ENCODE measurements around the gene RAB11FIP4. TPM values are rescaled to one million over a fixed set of nuclear protein-coding genes. Genes with fewer than 3 reads are reported as not detected.

The RAB11FIP4 gene
- total and polyA plus RNA-seq, 9 of the 15 experiments (the other 6 are each of a cell fraction or from before 2014, with no cell fraction given) = 0.62 to 16.6 (median 8.9) TPM

DNA sequence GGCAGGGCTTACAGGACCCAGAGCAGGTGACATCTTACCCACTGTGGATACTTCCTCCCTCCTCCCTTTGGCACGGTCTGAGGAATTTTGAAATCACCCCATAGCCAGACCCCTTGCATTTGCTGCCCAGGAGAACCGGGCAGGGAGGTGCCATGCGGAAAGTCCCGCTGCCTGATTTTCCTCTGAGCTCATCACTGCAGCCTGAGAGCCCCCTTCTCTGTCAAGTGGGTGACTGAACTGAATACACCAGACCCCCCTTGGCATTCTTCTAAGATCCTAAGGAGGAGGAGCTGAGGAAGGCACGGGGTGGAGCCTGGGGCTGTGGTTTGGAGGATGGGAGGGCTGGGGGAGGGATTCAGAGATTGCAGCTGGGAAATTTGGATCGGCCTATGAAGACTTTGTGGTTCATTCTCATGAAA, 173.4 kb downstream of the RAB11FIP4 start:
- Histone ChIP-seq H3K27me3 (ENCODE audit: control insufficient read depth in 2 of 2, insufficient read depth in 2 of 2, low read length in 2 of 2) (peaks cover 36 to 51% of the 10 kb centered on the region in 2 experiments), H3K9ac (ENCODE audit: insufficient read depth in 1 of 2, low read depth in 2 of 2, low read length in 2 of 2) (no peak overlapping the region), H3K36me3 (ENCODE audit: control insufficient read depth, insufficient read depth, low read length) (no peaks in the 10 kb centered on the region), H4K20me1 (replicated peaks; ENCODE audit: control insufficient read depth, insufficient read depth, low read length) (no peaks in the 10 kb centered on the region), H3K9me3 (replicated peaks; ENCODE audit: control insufficient read depth, insufficient read depth, low read depth, low read length) (no peaks in the 10 kb centered on the region), H3K9me1 (ENCODE audit: control insufficient read depth, insufficient read depth, low read length) (peaks cover 3% of the 10 kb centered on the region), H3K4me2 (ENCODE audit: insufficient read depth, low read length) (no peak overlapping the region), H3K27ac (ENCODE audit: extremely low read depth, low read depth, low read length) (no peak overlapping the region), H2AFZ (ENCODE audit: low read depth, low read length) (no peak overlapping the region), H3K79me2 (ENCODE audit: control insufficient read depth, insufficient read depth, low read length) (no peaks in the 10 kb centered on the region), H3K4me3 (no peak overlapping the region), H3K4me1 (replicated peaks in 1 of 2; ENCODE audit: control insufficient read depth in 2 of 2, insufficient read depth in 2 of 2, low read length in 2 of 2) (peaks cover 0 to 7% of the 10 kb centered on the region in 2 experiments; a peak in 1 of 5 replicates)
- intact Hi-C loops (cut with micrococcal nuclease) = no loop called here
- BruUV-seq (replicated peaks) = no TSS peak
- CTCF ChIA-PET (ENCODE audit: low intra/inter-chr PET ratio) = no interaction called here
- no peak for FAIRE-seq
- ATAC-seq = no peak
- TF ChIP-seq PURB (CRISPR knock-in tag; IDR thresholded peaks at IDR 0.05; ENCODE audit: low read depth) (no peak), ZNF77 (CRISPR knock-in tag; IDR thresholded peaks at IDR 0.05) (no peak), PTTG1 (tag; IDR thresholded peaks at IDR 0.05; ENCODE audit: low read depth) (no peak), BHLHE40 (IDR thresholded peaks at IDR 0.05; ENCODE audit: low read length) (no peak), TBP (optimal IDR thresholded peaks at IDR 0.05; ENCODE audit: low read depth, low read length) (no peak), ZC3H4 (CRISPR knock-in tag; IDR thresholded peaks at IDR 0.05; ENCODE audit: borderline replicate concordance) (no peak), ESRRB (CRISPR knock-in tag; IDR thresholded peaks at IDR 0.05; ENCODE audit: borderline replicate concordance) (no peak), POLR2H (tag; IDR thresholded peaks at IDR 0.05; ENCODE audit: low read depth) (no peak), ZNF347 (CRISPR knock-in tag; IDR thresholded peaks at IDR 0.05; ENCODE audit: low read depth) (no peak), ASH1L (IDR thresholded peaks at IDR 0.05; ENCODE audit: borderline replicate concordance, low read depth, partially characterized antibody) (no peak)
- TF ChIP-seq, protein P1, sequence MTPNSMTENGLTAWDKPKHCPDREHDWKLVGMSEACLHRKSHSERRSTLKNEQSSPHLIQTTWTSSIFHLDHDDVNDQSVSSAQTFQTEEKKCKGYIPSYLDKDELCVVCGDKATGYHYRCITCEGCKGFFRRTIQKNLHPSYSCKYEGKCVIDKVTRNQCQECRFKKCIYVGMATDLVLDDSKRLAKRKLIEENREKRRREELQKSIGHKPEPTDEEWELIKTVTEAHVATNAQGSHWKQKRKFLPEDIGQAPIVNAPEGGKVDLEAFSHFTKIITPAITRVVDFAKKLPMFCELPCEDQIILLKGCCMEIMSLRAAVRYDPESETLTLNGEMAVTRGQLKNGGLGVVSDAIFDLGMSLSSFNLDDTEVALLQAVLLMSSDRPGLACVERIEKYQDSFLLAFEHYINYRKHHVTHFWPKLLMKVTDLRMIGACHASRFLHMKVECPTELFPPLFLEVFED (CRISPR knock-in tag; conservative IDR thresholded peaks at IDR 0.05) = no peak
- TF ChIP-seq, protein P2, sequence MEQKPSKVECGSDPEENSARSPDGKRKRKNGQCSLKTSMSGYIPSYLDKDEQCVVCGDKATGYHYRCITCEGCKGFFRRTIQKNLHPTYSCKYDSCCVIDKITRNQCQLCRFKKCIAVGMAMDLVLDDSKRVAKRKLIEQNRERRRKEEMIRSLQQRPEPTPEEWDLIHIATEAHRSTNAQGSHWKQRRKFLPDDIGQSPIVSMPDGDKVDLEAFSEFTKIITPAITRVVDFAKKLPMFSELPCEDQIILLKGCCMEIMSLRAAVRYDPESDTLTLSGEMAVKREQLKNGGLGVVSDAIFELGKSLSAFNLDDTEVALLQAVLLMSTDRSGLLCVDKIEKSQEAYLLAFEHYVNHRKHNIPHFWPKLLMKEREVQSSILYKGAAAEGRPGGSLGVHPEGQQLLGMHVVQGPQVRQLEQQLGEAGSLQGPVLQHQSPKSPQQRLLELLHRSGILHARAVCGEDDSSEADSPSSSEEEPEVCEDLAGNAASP (IDR thresholded peaks at IDR 0.05) = no peak
- TF ChIP-seq, protein P3, sequence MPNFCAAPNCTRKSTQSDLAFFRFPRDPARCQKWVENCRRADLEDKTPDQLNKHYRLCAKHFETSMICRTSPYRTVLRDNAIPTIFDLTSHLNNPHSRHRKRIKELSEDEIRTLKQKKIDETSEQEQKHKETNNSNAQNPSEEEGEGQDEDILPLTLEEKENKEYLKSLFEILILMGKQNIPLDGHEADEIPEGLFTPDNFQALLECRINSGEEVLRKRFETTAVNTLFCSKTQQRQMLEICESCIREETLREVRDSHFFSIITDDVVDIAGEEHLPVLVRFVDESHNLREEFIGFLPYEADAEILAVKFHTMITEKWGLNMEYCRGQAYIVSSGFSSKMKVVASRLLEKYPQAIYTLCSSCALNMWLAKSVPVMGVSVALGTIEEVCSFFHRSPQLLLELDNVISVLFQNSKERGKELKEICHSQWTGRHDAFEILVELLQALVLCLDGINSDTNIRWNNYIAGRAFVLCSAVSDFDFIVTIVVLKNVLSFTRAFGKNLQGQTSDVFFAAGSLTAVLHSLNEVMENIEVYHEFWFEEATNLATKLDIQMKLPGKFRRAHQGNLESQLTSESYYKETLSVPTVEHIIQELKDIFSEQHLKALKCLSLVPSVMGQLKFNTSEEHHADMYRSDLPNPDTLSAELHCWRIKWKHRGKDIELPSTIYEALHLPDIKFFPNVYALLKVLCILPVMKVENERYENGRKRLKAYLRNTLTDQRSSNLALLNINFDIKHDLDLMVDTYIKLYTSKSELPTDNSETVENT (CRISPR knock-in tag; IDR thresholded peaks at IDR 0.05) = no peak
- POLR2A ChIA-PET = interaction anchor here (0.6 kb wide), 2 partner anchors 8 to 13 kb away, joined by 3 to 4 read pairs; no protein-coding TSS in a partner anchor
- DNase-seq (ENCODE audit: extremely low read depth in 1 of 4, low spot score in 3 of 4) = no peak
- 25% methylated on average over 2 of the region's 6 CpGs for WGBS (ENCODE audit: insufficient coverage, low coverage, missing lambda C conversion rate)
- in situ Hi-C loops (cut with MboI) = no loop called here

Data from K562 (cell line).